ENCODE results near the gene FHIT. TPM values are rescaled to one million over a fixed set of nuclear protein-coding genes. Genes with fewer than 3 reads are reported as not detected.

Gene FHIT
- total RNA-seq, 1 donor = 2.2 TPM

- H3K4me3 ChIP-seq (ENCODE audit: low read depth, low read length) = no peak overlapping the region
- no peak for TF ChIP-seq CTCF (IDR thresholded peaks at IDR 0.05; ENCODE audit: insufficient read depth, low read depth, low read length)
- no peak for DNase-seq (ENCODE audit: low read depth)
These were observed 1156.8 kb downstream of the FHIT start for GRCh38 chr3:60094392-60094947.

GRCh38 chr3:60090548-60090947 lies 1160.7 kb downstream of the FHIT start:
- DNase-seq (ENCODE audit: low read depth) = no peak
- no peak for TF ChIP-seq CTCF (IDR thresholded peaks at IDR 0.05; ENCODE audit: insufficient read depth, low read depth, low read length)
- H3K4me3 ChIP-seq (ENCODE audit: low read depth, low read length) = no peak overlapping the region

GRCh38 chr3:60086811-60087210 lies 1164.4 kb downstream of the FHIT start:
- no peak for TF ChIP-seq CTCF (IDR thresholded peaks at IDR 0.05; ENCODE audit: insufficient read depth, low read depth, low read length)
- H3K4me3 ChIP-seq (ENCODE audit: low read depth, low read length) = no peak overlapping the region
- peak; percentile 16 for DNase-seq (ENCODE audit: low read depth)

GRCh38 chr3:60085649-60086048 lies 1165.6 kb downstream of the FHIT start:
- no peak for TF ChIP-seq CTCF (IDR thresholded peaks at IDR 0.05; ENCODE audit: insufficient read depth, low read depth, low read length)
- H3K4me3 ChIP-seq (ENCODE audit: low read depth, low read length) = no peak overlapping the region
- no peak for DNase-seq (ENCODE audit: low read depth)

- no peak for DNase-seq (ENCODE audit: low read depth)
- no peak for TF ChIP-seq CTCF (IDR thresholded peaks at IDR 0.05; ENCODE audit: insufficient read depth, low read depth, low read length)
These were observed 1169.7 kb downstream of the FHIT start for GRCh38 chr3:60081381-60082095.

GRCh38 chr3:60080648-60081047 lies 1170.6 kb downstream of the FHIT start:
- DNase-seq (ENCODE audit: low read depth) = no peak
- TF ChIP-seq CTCF (IDR thresholded peaks at IDR 0.05; ENCODE audit: insufficient read depth, low read depth, low read length) = no peak
- no peak overlapping the region for H3K4me3 ChIP-seq (ENCODE audit: low read depth, low read length)

More at GRCh38 chr3:60081381-60082095, 1169.7 kb downstream of the FHIT start:
- no peak overlapping the region for H3K4me3 ChIP-seq (ENCODE audit: low read depth, low read length)

Measured in fibroblast of villous mesenchyme (primary cell).